Cortex of kidney (tissue), 1 donor: ENCODE results near the gene CUBN.

Experiments
- DNase-seq: peaks from one replicate; lab custom pipeline; 2025; lab: John Stamatoyannopoulos, UW

The CUBN gene

GRCh38 chr10:17068953-17069352 lies 60.7 kb downstream of the CUBN start:
- no peak for DNase-seq

- no peak for DNase-seq
These were observed 62.0 kb downstream of the CUBN start for GRCh38 chr10:17067376-17068264.

GRCh38 chr10:17066807-17067206 lies 62.8 kb downstream of the CUBN start:
- no peak for DNase-seq

- DNase-seq, result no peak
These were observed 63.6 kb downstream of the CUBN start for GRCh38 chr10:17066000-17066399.

GRCh38 chr10:17065273-17065672 lies 64.3 kb downstream of the CUBN start:
- no peak for DNase-seq

GRCh38 chr10:17064435-17064834 lies 65.2 kb downstream of the CUBN start:
- DNase-seq, result no peak

- DNase-seq, result no peak
These were observed 66.6 kb downstream of the CUBN start for GRCh38 chr10:17062955-17063484.

- no peak for DNase-seq
These were observed 67.1 kb downstream of the CUBN start for GRCh38 chr10:17062493-17062892.

GRCh38 chr10:17062009-17062408 lies 67.6 kb downstream of the CUBN start:
- no peak for DNase-seq

- no peak for DNase-seq
These were observed 68.2 kb downstream of the CUBN start for GRCh38 chr10:17061418-17061817.

- no peak for DNase-seq
These were observed 69.3 kb downstream of the CUBN start for GRCh38 chr10:17060289-17060688.

GRCh38 chr10:17059197-17059688 lies 70.4 kb downstream of the CUBN start:
- DNase-seq, result no peak

- no peak for DNase-seq
These were observed 71.5 kb downstream of the CUBN start for GRCh38 chr10:17058093-17058492.

GRCh38 chr10:17056781-17057428 lies 72.7 kb downstream of the CUBN start:
- DNase-seq, result no peak

- no peak for DNase-seq
These were observed 76.1 kb downstream of the CUBN start for GRCh38 chr10:17053513-17053912.

GRCh38 chr10:17053061-17053460 lies 76.5 kb downstream of the CUBN start:
- no peak for DNase-seq

GRCh38 chr10:17051851-17052250 lies 77.8 kb downstream of the CUBN start:
- no peak for DNase-seq

GRCh38 chr10:17049195-17049594 lies 80.4 kb downstream of the CUBN start:
- DNase-seq, result no peak

- no peak for DNase-seq
These were observed 81.7 kb downstream of the CUBN start for GRCh38 chr10:17047908-17048307.

- no peak for DNase-seq
These were observed 82.6 kb downstream of the CUBN start for GRCh38 chr10:17046989-17047388.

GRCh38 chr10:17043586-17043985 lies 86.0 kb downstream of the CUBN start:
- DNase-seq, result no peak

- no peak for DNase-seq
These were observed 87.7 kb downstream of the CUBN start for GRCh38 chr10:17041626-17042520.
